ENCODE data around the gene MLST8.
A peak's percentile ranks its signal among the peaks of the same experiment; 100 is the strongest.

MLST8 gene

GRCh38 chr16:2210386-2211365 is 5.4 kb downstream of the MLST8 start, which contains the start of gene BRICD5:
Gene BRICD5, minus strand, starts transcription at chr16:2210863. Its CDS starts 30 bp downstream, at chr16:2210833.
- DNase-seq = peak; percentile 40

GRCh38 chr16:2211923-2212347 is 6.7 kb downstream of the MLST8 start:
- DNase-seq = peak; percentile 46

- DNase-seq = peak; percentile 25
These were observed 7.4 kb downstream of the MLST8 start for GRCh38 chr16:2212362-2213324.

- no peak for DNase-seq
These were observed 8.8 kb downstream of the MLST8 start for GRCh38 chr16:2213817-2214718.

DNA sequence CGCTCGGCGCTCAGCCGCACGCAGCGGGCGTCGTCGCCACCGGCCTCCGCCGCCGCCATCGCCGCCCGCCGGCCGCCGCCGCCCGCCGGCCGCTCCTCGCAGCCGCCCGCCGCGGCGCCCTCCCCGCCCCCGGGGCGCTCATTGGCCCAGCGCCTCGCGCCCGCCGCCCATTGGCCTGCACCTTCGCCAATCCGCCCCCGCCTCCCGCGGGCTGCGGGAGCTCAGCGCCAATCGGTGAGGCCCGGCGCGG is 9.4 kb downstream of the MLST8 start, which contains the start of gene PGP:
Gene PGP, minus strand, starts transcription at position 122 of the 250 bp plus-strand sequence. Its CDS starts 63 bp downstream, at position 59.
- DNase-seq = no peak

- DNase-seq = no peak
These were observed 11.1 kb downstream of the MLST8 start for GRCh38 chr16:2216330-2216729.

- peak; percentile 100 for DNase-seq
These were observed 18.1 kb downstream of the MLST8 start, which contains the start of gene E4F1 for GRCh38 chr16:2223221-2223941. Gene E4F1, plus strand, starts transcription at chr16:2223591. Its CDS starts 23 bp downstream, at chr16:2223614.

GRCh38 chr16:2223942-2224486 is 18.8 kb downstream of the MLST8 start:
- DNase-seq = peak; percentile 72

DNA sequence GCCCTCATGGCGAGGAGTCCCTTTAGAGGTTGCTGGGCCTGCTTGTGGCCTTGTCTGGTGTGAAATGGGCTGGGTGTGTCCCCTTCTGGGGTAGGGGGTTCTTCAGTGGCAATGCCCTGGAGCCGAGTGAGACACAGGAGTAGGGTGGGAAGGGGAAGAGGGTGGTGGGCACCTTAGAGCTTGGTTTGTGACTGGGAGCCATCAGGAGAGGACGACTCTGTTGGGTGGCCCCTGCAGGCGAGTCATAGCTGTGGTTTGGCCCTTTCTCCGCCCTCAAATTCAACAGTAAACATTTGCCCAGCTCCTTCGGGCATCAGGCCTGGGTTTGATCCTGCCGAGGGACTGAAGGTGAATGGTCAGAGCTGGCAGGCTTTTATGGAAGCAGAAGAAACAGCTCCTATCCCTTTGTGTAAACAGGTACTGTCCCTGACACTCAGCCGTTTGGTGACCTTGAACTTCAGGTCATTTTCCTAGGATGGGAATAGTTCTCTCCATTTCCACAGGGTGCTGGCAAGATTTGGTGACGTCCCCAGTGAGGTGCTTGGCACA is 21.1 kb downstream of the MLST8 start:
- DNase-seq = no peak

DNA sequence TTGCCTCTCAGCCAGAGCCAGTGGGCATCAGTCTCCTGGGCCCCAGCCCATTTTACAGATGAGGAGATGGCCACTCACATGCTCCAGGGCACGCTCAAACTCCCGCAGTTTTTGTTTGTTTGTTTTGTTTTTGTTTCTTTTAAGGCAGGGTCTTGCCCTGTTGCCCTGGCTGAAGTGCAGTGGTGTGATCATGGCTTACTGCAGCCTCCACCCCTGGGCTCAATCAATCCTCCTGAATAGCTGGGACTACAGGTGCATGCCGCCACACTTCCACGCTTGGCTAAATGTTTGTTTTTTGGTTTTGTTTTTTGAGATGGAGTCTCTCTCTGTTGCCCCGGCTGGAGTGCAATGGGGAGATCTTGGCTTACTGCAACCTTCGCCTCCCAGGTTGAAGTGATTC is 21.7 kb downstream of the MLST8 start:
- DNase-seq = no peak

GRCh38 chr16:2228161-2228824 is 23.0 kb downstream of the MLST8 start:
- no peak for DNase-seq

GRCh38 chr16:2229091-2229490 is 23.8 kb downstream of the MLST8 start:
- no peak for DNase-seq

DNA sequence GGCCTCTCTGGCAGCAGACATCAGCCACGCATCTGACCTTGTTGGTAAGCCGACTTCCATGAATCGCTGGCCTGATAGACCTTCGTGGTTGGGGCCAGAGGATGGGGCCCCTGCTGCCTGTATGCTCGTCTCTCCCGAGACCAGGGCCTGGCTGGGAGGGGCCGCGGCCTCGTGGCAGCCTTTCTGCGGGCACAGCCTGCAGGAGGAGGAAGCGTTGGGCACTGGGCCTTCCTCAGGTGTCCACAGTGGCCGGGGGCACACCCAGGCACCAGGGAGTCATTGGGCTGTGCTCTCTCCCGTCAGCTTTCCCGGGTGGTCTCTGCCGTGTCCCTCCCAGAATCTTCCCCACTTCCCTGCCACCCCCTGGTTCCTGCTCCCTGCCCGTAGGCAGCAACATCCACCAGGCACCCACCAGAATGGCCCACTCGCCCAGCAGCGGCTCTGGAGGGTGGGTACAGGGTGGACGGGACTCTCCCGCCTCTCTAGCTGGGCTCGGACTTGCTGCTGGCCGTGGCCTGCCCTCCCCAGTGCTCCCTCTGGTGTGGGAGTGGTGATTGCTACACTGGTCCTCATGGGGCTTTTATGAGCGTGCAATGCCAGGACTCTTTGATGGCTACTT is 24.5 kb downstream of the MLST8 start:
- no peak for DNase-seq

DNA sequence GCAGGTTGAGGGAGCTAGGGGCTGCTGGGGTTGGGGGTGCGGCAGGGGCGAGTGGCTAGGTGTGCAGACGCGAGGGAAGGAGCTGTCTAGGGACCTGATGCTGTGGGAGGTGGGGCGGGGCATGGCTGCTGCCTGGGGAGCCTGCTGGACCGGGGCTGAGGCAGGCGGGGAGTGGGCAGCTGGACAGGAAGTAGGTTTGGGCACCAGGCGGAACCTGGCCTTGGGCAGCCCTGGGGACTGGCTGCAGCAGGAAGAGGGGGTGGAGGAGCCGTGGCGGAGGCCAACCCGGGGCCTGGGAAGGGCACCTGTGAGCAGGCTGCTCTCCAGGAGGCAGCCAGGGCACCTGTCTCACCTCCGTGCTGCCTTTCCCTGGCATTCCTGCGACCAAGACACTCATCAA is 25.1 kb downstream of the MLST8 start:
- no peak for DNase-seq

- DNase-seq = no peak
These were observed 26.0 kb downstream of the MLST8 start for GRCh38 chr16:2231016-2231931.

- no peak for DNase-seq
These were observed 27.1 kb downstream of the MLST8 start for GRCh38 chr16:2232094-2232990.

DNA sequence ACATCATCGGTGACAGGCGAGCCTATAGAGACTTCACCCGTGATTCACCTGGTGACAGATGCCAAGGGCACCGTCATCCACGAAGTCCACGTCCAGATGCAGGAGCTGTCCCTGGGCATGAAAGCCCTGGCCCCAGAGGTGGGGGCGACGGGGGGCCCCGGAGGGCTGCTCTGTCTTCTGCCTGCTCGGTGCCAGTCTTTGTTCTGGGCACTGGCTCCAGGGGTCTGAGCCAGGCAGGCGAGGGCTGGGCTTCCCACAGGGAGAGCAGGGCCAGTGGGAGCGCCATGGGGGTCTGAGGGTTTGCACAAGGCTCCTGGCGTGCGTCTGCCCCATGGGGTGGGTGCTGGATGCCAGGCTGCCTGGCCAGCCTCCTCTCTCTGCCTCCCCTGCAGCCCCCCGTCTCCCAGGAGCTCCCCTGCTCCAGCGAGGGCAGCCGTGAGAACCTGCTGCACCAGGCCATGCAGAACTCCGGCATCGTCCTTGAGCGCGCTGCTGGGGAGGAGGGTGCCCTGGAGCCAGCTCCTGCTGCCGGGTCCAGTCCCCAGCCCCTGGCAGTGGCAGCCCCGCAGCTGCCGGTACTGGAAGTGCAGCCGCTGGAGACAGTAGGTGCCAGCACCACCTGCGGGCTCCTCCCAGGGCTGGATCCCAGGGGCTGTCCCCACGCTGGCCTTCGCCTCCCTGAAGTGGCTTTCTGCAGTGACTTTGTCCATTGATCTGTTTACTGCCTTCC is 28.0 kb downstream of the MLST8 start:
- DNase-seq = no peak

Measured in NCI-H82 (cell line).